ENCODE data around the gene GTPBP3.

GTPBP3 gene

DNA sequence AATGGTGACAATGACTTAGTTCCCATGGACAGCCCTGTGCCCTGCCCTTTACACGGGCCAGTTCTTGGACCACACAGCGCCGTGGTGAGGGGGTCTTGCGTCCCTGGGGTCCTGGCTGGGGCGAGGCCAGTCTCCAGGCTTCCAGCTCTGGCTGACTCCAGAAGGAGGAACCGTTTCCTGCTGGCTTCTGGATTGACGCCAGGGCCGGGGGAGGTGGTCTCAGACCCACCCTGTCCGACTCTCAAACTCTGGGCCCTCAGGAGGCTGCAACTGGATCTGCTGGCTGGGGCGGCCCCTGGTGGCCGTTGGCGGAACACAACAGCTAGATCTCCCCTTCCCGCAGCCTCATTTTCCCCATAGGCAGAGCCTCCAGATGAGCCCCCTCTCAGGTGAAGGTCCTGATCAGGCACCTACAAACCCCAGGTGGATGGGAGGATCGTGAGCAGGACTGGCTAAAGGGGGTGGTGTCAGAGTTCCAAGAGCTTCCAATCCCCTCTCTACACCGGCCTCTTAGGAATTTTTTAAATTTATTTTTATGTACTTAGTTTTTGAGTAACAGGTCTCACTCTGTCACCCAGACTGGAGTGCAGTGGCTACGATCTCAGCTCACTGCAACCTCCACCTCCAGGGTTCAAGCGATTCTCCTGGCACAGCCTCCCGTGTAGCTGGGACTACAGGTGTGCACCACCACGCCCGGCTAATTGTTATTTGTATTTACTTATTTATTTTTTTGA is 48.7 kb downstream of the GTPBP3 start:
- TF ChIP-seq, protein P1, sequence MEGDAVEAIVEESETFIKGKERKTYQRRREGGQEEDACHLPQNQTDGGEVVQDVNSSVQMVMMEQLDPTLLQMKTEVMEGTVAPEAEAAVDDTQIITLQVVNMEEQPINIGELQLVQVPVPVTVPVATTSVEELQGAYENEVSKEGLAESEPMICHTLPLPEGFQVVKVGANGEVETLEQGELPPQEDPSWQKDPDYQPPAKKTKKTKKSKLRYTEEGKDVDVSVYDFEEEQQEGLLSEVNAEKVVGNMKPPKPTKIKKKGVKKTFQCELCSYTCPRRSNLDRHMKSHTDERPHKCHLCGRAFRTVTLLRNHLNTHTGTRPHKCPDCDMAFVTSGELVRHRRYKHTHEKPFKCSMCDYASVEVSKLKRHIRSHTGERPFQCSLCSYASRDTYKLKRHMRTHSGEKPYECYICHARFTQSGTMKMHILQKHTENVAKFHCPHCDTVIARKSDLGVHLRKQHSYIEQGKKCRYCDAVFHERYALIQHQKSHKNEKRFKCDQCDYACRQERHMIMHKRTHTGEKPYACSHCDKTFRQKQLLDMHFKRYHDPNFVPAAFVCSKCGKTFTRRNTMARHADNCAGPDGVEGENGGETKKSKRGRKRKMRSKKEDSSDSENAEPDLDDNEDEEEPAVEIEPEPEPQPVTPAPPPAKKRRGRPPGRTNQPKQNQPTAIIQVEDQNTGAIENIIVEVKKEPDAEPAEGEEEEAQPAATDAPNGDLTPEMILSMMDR (IDR thresholded peaks at IDR 0.05; ENCODE audit: control insufficient read depth, insufficient read depth, low read depth, low read length, missing control alignments): peak; percentile 97
- DNase-seq (ENCODE audit: low read depth): no peak
- no peak overlapping the region for H3K4me3 ChIP-seq (ENCODE audit: control insufficient read depth, low read depth, low read length)

GRCh38 chr19:17389288-17389687 is 51.9 kb downstream of the GTPBP3 start:
- DNase-seq (ENCODE audit: low read depth): no peak
- TF ChIP-seq, protein P1 (IDR thresholded peaks at IDR 0.05; ENCODE audit: control insufficient read depth, insufficient read depth, low read depth, low read length, missing control alignments): no peak
- no peak overlapping the region for H3K4me3 ChIP-seq (ENCODE audit: control insufficient read depth, low read depth, low read length)

- H3K4me3 ChIP-seq (ENCODE audit: control insufficient read depth, low read depth, low read length): peak overlapping the region; percentile 64
- TF ChIP-seq, protein P1 (IDR thresholded peaks at IDR 0.05; ENCODE audit: control insufficient read depth, insufficient read depth, low read depth, low read length, missing control alignments): no peak
- DNase-seq (ENCODE audit: low read depth): no peak
These were observed 52.8 kb downstream of the GTPBP3 start for GRCh38 chr19:17389957-17390664.

DNA sequence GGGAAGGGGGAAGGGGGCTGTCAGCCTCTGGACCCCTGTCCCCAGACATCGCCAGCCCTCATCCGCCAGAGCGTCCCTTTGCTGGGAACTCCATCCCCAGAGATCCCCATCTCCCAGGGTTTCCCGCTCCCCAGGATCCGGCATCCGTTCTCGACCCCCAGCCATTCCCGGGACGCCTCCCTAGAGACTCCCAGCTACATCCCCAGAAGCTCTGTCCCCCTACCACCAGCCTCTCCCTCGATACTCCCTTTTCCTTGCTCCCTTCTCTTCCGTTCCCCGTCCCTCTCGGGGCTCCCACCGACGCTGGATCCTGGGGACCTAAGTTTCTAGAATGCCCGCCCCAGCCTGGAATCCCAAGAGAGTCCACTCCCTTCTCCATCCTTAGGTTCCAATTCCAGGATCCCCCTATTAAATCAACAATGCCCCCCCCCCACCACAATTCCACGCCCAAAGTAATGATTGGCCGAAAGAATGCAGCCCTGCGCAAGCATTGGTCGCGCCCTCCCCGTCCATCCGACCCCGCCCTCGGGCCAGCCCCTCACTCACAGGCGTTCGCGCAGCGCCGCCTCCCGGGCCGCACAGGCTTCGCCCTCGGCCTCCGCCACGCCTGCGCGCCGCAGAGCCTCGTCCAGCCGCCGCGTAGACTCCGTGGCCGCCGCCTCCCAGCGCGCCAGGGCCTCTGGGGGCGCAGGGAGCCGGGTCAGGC is 53.5 kb downstream of the GTPBP3 start:
- peak overlapping the region; percentile 64 for H3K4me3 ChIP-seq (ENCODE audit: control insufficient read depth, low read depth, low read length)
- DNase-seq (ENCODE audit: low read depth): peak; percentile 43
- TF ChIP-seq, protein P1 (IDR thresholded peaks at IDR 0.05; ENCODE audit: control insufficient read depth, insufficient read depth, low read depth, low read length, missing control alignments): peak; percentile 59

GRCh38 chr19:17391371-17392151 is 54.2 kb downstream of the GTPBP3 start:
- TF ChIP-seq, protein P1 (IDR thresholded peaks at IDR 0.05; ENCODE audit: control insufficient read depth, insufficient read depth, low read depth, low read length, missing control alignments): no peak
- no peak for DNase-seq (ENCODE audit: low read depth)
- H3K4me3 ChIP-seq (ENCODE audit: control insufficient read depth, low read depth, low read length): peak overlapping the region; percentile 29

Data from AG09309 (cell line).